Measurements from ENCODE around the gene GC. TPM values are rescaled to one million over a fixed set of nuclear protein-coding genes. Genes with fewer than 3 reads are reported as not detected.

Gene GC
- total and polyA plus RNA-seq, 10 of the 15 experiments (the other 5 are each of a cell fraction or from before 2014, with no cell fraction given), result 2.3 TPM; not detected in 9

GRCh38 chr4:71784569-71785197 lies 804 bp upstream of the GC start:
- CTCF ChIA-PET, result no interaction called here
- no peak for FAIRE-seq

More at GRCh38 chr4:71784569-71785197, 804 bp upstream of the GC start:
- SMC1A ChIA-PET (ENCODE audit: uncharacterized antibody, unreplicated experiment), result no interaction called here
- Histone ChIP-seq H3K27me3 (replicated peaks in 1 of 2; ENCODE audit: control insufficient read depth in 2 of 2, insufficient read depth in 2 of 2, low read length in 1 of 2) (no peaks in the 10 kb centered on the region), H3K36me3 (ENCODE audit: control insufficient read depth in 2 of 2, insufficient read depth in 2 of 2, low read length in 1 of 2) (no peaks in the 10 kb centered on the region), H3K4me3 (no peak overlapping the region), H3K9ac (ENCODE audit: control insufficient read depth, insufficient read depth, low read length) (no peak overlapping the region), H3K79me2 (ENCODE audit: control insufficient read depth, insufficient read depth, low read length) (no peaks in the 10 kb centered on the region), H3K27ac (ENCODE audit: control insufficient read depth, insufficient read depth) (no peak overlapping the region), H3K4me1 (ENCODE audit: control insufficient read depth, insufficient read depth, low read length) (no peaks in the 10 kb centered on the region), H3K9me3 (replicated peaks; ENCODE audit: control insufficient read depth, insufficient read depth, low read length) (no peaks in the 10 kb centered on the region), H2AFZ (ENCODE audit: control insufficient read depth, low read depth, low read length) (no peak overlapping the region), H3K4me2 (ENCODE audit: control insufficient read depth, insufficient read depth) (no peak overlapping the region), H4K20me1 (ENCODE audit: control insufficient read depth, insufficient read depth) (no peaks in the 10 kb centered on the region)
- intact Hi-C loops (cut with micrococcal nuclease; ENCODE audit: unreplicated experiment), result no loop called here
- RAD21 ChIA-PET (ENCODE audit: unreplicated experiment), result no interaction called here
- POLR2A ChIA-PET, result no interaction called here
- ATAC-seq, result no peak
- no peak for DNase-seq (ENCODE audit: low read depth, low spot score)
- TF ChIP-seq, protein P1, sequence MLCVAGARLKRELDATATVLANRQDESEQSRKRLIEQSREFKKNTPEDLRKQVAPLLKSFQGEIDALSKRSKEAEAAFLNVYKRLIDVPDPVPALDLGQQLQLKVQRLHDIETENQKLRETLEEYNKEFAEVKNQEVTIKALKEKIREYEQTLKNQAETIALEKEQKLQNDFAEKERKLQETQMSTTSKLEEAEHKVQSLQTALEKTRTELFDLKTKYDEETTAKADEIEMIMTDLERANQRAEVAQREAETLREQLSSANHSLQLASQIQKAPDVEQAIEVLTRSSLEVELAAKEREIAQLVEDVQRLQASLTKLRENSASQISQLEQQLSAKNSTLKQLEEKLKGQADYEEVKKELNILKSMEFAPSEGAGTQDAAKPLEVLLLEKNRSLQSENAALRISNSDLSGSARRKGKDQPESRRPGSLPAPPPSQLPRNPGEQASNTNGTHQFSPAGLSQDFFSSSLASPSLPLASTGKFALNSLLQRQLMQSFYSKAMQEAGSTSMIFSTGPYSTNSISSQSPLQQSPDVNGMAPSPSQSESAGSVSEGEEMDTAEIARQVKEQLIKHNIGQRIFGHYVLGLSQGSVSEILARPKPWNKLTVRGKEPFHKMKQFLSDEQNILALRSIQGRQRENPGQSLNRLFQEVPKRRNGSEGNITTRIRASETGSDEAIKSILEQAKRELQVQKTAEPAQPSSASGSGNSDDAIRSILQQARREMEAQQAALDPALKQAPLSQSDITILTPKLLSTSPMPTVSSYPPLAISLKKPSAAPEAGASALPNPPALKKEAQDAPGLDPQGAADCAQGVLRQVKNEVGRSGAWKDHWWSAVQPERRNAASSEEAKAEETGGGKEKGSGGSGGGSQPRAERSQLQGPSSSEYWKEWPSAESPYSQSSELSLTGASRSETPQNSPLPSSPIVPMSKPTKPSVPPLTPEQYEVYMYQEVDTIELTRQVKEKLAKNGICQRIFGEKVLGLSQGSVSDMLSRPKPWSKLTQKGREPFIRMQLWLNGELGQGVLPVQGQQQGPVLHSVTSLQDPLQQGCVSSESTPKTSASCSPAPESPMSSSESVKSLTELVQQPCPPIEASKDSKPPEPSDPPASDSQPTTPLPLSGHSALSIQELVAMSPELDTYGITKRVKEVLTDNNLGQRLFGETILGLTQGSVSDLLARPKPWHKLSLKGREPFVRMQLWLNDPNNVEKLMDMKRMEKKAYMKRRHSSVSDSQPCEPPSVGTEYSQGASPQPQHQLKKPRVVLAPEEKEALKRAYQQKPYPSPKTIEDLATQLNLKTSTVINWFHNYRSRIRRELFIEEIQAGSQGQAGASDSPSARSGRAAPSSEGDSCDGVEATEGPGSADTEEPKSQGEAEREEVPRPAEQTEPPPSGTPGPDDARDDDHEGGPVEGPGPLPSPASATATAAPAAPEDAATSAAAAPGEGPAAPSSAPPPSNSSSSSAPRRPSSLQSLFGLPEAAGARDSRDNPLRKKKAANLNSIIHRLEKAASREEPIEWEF (IDR thresholded peaks at IDR 0.05; ENCODE audit: insufficient replicate concordance, low read depth, low read length), result no peak
- TF ChIP-seq ZNF274 (IDR thresholded peaks at IDR 0.05; ENCODE audit: insufficient read depth, insufficient read length) (no peak), STAT3 (IDR thresholded peaks at IDR 0.05; ENCODE audit: low read depth, low read length) (no peak), ZNF384 (IDR thresholded peaks at IDR 0.05; ENCODE audit: borderline replicate concordance, low read depth, low read length) (no peak), LARP7 (IDR thresholded peaks at IDR 0.05) (no peak), SREBF2 (IDR thresholded peaks at IDR 0.05; ENCODE audit: low read length) (no peak), ZNF207 (IDR thresholded peaks at IDR 0.05; ENCODE audit: borderline replicate concordance) (no peak), MEF2B (IDR thresholded peaks at IDR 0.05; ENCODE audit: partially characterized antibody, poor library complexity, severe bottlenecking) (no peak), PAX5 (IDR thresholded peaks at IDR 0.05; ENCODE audit: borderline replicate concordance, low read depth, low read length) (no peak)
- TF ChIP-seq, protein P2, sequence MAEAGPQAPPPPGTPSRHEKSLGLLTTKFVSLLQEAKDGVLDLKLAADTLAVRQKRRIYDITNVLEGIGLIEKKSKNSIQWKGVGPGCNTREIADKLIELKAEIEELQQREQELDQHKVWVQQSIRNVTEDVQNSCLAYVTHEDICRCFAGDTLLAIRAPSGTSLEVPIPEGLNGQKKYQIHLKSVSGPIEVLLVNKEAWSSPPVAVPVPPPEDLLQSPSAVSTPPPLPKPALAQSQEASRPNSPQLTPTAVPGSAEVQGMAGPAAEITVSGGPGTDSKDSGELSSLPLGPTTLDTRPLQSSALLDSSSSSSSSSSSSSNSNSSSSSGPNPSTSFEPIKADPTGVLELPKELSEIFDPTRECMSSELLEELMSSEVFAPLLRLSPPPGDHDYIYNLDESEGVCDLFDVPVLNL (IDR thresholded peaks at IDR 0.05; ENCODE audit: low read depth, low read length), result no peak
- BruUV-seq (replicated peaks), result no TSS peak
- in situ Hi-C loops (cut with MboI), result no loop called here

Data from GM12878 (cell line).